GM19452 (cell line): ENCODE results near the gene MYLIP.

ENCODE experiments used
- ATAC-seq: cut with Tn5 transposase; IDR thresholded peaks from one replicate; pipeline ENCODE4 v1.9.1; 2021; ENCODE audit not compliant: unreplicated experiment

The MYLIP gene

GRCh38 chr6:16106991-16107787, 21.7 kb upstream of the MYLIP start:
- no peak for ATAC-seq

- ATAC-seq = no peak
Measured at GRCh38 chr6:16108419-16108818, 20.5 kb upstream of the MYLIP start.

GRCh38 chr6:16108921-16109658, 19.8 kb upstream of the MYLIP start:
- no peak for ATAC-seq

- no peak for ATAC-seq
Measured at GRCh38 chr6:16109659-16110305, 19.1 kb upstream of the MYLIP start.

- ATAC-seq = no peak
Measured at GRCh38 chr6:16118825-16119224, 10.1 kb upstream of the MYLIP start.

- no peak for ATAC-seq
Measured at GRCh38 chr6:16121339-16121738, 7.5 kb upstream of the MYLIP start.

GRCh38 chr6:16122197-16122596, 6.7 kb upstream of the MYLIP start:
- no peak for ATAC-seq

GRCh38 chr6:16124198-16125180, 4.4 kb upstream of the MYLIP start:
- no peak for ATAC-seq

- ATAC-seq = no peak
Measured at GRCh38 chr6:16126056-16126455, 2.8 kb upstream of the MYLIP start.

GRCh38 chr6:16126861-16127260, 2.0 kb upstream of the MYLIP start:
- no peak for ATAC-seq

- ATAC-seq = no peak
Measured at GRCh38 chr6:16127471-16127870, 1.4 kb upstream of the MYLIP start.

GRCh38 chr6:16129623-16130401, 926 bp downstream of the MYLIP start:
- no peak for ATAC-seq

GRCh38 chr6:16130437-16130891, 1.6 kb downstream of the MYLIP start:
- no peak for ATAC-seq

- peak; percentile 61 for ATAC-seq
Measured at GRCh38 chr6:16130932-16131387, 2.1 kb downstream of the MYLIP start.

- no peak for ATAC-seq
Measured at GRCh38 chr6:16132909-16133308, 4.0 kb downstream of the MYLIP start.

- no peak for ATAC-seq
Measured at GRCh38 chr6:16134430-16134829, 5.5 kb downstream of the MYLIP start.

GRCh38 chr6:16135066-16135465, 6.2 kb downstream of the MYLIP start:
- ATAC-seq = no peak

- no peak for ATAC-seq
Measured at GRCh38 chr6:16136091-16136490, 7.2 kb downstream of the MYLIP start.

GRCh38 chr6:16136621-16137450, 8.0 kb downstream of the MYLIP start:
- no peak for ATAC-seq
